H1 (cell line): ENCODE results near the gene ATP2B1.

Source experiments
- ASH2L ChIP-seq: fragments of 200-600, 300-600 bp; sonication (generic); IDR thresholded peaks from one replicate; pipeline ENCODE4 v1.7.1; 2017; ENCODE audit warnings: low read length
- TF ChIP-seq, protein P1 (sequence below), 3 experiments: IDR thresholded peaks; 1 replicate in 2 of 3; 2 replicates in 1 of 3; pipeline versions ENCODE4 v1.5.1 to v1.6.1; 2011; ENCODE audit warnings: low read length in 3 of 3, mild to moderate bottlenecking in 3 of 3, inconsistent platforms in 2 of 3, low read depth in 1 of 3, moderate library complexity in 1 of 3; ENCODE audit not compliant: insufficient read depth in 1 of 3; ENCODE audit errors: control extremely low read depth in 1 of 3

DNA sequence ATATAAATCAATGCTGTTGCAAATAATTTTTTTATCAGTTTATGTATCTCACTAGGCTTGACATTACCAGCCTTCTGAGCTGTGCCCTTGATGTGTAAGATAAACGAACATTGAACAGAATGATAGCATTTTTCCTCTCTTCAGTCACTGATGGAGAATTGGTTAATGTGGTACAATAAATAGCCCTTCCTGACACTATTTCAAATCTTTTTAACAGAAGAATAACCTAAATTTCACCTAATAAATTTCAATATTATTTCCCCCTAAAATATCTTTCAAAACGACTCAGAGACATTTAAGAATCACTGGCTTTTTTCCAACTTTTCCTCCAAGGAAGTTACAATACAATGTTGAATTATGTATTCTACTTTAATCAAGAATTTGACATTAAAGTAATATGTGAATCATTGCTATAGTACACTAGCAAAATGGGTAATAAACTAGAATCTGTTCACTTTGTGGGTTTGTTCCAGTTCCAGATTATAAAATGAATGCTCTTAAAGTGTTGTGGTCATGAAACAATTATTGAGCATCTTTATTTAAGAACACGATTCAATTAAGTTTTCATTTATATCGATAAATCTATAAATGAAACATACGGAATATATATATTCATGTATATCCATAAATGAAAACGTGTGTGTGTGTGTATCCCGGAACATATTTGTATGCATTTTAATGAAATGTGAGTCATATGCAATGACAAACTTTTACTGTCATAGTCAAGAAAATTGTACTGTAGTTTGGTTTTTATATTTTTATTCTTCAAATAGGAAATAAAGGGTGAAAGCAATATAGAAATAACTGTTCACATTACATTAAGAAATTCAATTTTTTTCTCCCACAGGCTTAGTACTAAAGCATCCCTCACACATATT, 2.5 kb upstream of the ATP2B1 start:
- TF ChIP-seq, protein P1, sequence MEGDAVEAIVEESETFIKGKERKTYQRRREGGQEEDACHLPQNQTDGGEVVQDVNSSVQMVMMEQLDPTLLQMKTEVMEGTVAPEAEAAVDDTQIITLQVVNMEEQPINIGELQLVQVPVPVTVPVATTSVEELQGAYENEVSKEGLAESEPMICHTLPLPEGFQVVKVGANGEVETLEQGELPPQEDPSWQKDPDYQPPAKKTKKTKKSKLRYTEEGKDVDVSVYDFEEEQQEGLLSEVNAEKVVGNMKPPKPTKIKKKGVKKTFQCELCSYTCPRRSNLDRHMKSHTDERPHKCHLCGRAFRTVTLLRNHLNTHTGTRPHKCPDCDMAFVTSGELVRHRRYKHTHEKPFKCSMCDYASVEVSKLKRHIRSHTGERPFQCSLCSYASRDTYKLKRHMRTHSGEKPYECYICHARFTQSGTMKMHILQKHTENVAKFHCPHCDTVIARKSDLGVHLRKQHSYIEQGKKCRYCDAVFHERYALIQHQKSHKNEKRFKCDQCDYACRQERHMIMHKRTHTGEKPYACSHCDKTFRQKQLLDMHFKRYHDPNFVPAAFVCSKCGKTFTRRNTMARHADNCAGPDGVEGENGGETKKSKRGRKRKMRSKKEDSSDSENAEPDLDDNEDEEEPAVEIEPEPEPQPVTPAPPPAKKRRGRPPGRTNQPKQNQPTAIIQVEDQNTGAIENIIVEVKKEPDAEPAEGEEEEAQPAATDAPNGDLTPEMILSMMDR (IDR thresholded peaks at IDR 0.05; ENCODE audit: control extremely low read depth in 1 of 3, insufficient read depth in 1 of 3, low read depth in 1 of 3, low read length in 3 of 3), result no peak
- TF ChIP-seq ASH2L, result no peak
